Activated CD8-positive, alpha-beta memory T cell treated with anti-CD3 and anti-CD28 coated beads for 1 hour (primary cell): ENCODE data around the gene EDEM1.

ENCODE experiments used
- DNase-seq, 2 donors: peaks; one replicate each; pipeline ENCODE4 v3.0.0-alpha.2; 2020; ENCODE audit warnings: low read depth in 1 of 2; ENCODE audit errors: extremely low read depth in 1 of 2

EDEM1 gene

DNA sequence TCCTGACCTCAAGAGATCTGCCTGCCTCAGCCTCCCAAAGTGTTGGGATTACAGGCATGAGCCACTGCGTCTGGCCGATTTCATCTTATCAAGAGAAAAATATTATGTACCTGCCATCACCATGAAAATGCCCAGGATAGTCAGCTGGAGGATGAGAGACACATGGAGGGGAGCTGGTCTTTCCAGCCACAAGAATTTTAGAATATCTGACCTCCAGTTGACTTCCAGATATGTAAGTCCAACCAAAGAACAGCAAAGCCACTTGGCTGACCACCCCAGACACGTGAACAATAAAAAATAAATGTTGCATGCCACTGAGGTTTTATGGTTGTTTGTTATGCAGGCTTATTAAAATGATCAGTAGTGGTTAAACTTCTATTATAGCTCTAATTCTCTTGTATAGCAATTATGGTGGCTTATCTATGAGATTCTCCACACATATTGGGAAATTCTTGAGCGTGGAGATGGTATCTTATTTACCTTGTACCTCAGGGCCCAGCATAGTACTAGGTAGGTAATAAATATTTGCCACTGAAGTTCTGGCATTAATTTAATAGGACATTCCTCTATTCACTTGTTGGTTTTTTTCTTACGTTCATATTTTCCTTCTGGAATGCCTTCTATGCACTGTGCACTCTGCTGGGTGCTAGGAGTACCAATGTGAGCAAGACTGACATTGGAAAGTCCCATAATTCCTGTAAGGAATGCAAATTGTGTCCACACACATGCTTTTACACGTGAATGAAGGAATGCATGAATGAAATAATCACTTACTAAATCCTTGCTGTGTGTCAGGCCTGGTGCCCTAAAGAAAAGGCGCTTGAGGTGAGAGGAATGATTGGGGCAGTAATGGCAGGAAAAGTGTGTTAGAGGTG lies 77.6 kb downstream of the EDEM1 start:
- no peak for DNase-seq

DNA sequence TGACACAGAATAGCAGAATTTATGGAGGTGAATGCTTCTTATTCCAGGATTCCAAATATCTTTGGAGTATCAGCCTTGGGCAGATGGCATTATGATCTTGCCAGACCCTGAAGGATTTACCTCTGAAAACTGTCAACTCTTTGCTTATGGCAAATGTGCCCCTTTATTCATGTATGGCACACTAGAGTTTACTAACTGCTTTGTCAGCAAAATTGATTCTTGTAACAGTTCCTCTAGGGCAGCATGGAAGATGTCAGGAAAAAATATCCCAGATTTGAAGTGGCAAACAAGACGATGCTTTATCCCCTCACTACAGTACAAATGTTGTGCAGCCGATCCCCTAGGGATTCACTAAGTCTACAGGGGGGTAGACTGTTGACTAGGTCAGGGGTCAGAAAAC lies 79.7 kb downstream of the EDEM1 start:
- no peak for DNase-seq

DNA sequence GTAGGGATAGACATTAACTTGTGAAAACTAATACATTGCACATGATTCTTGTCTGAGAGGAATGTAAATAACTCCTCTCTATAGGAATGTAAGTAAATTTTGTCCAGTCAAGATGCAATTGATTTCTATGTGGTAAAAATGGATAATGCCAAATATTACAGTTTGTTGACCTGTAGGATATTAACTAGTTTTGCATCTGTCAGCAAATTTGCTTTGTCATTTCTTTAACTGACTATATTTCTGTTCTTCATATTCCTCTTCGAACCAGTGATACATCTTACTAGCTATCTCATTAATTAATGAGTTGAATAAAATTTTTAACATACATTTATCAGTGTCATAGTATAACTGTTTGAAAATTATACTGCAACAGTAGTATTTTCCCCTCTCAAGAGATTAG lies 80.4 kb downstream of the EDEM1 start:
- no peak for DNase-seq
